Measurements from ENCODE around the gene FADS6. TPM values are rescaled to one million over a fixed set of nuclear protein-coding genes. Genes with fewer than 3 reads are reported as not detected.

Gene FADS6
- total RNA-seq, 1 experiment from 2014 or later: 1.2 TPM

- Histone ChIP-seq H3K27me3 (ENCODE audit: insufficient read depth, low read length) (peaks cover 26% of the 10 kb centered on the region), H3K56ac (ENCODE audit: insufficient read length, low read depth, low read length) (no peak overlapping the region), H2AK5ac (ENCODE audit: insufficient read length, low read length) (no peak overlapping the region), H3K27ac (ENCODE audit: insufficient read length, low read depth, low read length) (no peak overlapping the region), H2BK120ac (ENCODE audit: low read depth, low read length, poor library complexity, severe bottlenecking) (no peak overlapping the region), H3K9ac (ENCODE audit: extremely low read depth, insufficient read length, low read length) (no peak overlapping the region), H4K20me1 (ENCODE audit: control insufficient read depth, insufficient read depth, insufficient read length) (no peaks in the 10 kb centered on the region), H3K4me1 (ENCODE audit: insufficient read depth, low read length) (no peaks in the 10 kb centered on the region; the same call in 1 of the 2 replicates), H3K23me2 (ENCODE audit: insufficient read length, low read depth, low read length, poor library complexity, severe bottlenecking) (peaks cover 5% of the 10 kb centered on the region), H3K23ac (ENCODE audit: insufficient read length, low read depth, low read length) (no peak overlapping the region), H4K91ac (ENCODE audit: insufficient read length, low read depth, low read length) (no peak overlapping the region), H3K4ac (ENCODE audit: low read depth, low read length) (no peak overlapping the region), H3K9me3 (ENCODE audit: control insufficient read depth, low read depth, low read length) (no peaks in the 10 kb centered on the region), H4K8ac (replicated peaks; ENCODE audit: insufficient read length, low read depth, low read length) (no peak overlapping the region), H4K5ac (ENCODE audit: insufficient read length, low read depth, low read length) (no peak overlapping the region), H3K79me2 (ENCODE audit: insufficient read depth, low read length) (no peaks in the 10 kb centered on the region), H3K14ac (ENCODE audit: insufficient read depth, low read length) (no peak overlapping the region), H3K4me2 (ENCODE audit: insufficient read depth, insufficient read length, low read length) (no peak overlapping the region), H3K18ac (ENCODE audit: insufficient read length, low read depth, low read length) (no peak overlapping the region), H3K79me1 (ENCODE audit: insufficient read depth, low read depth, low read length, poor library complexity, severe bottlenecking) (no peaks in the 10 kb centered on the region), H2BK15ac (ENCODE audit: low read depth, low read length) (no peak overlapping the region), H3T11ph (ENCODE audit: low read length) (no peak overlapping the region), H2AFZ (ENCODE audit: low read length) (no peak overlapping the region), H2BK12ac (ENCODE audit: insufficient read length, low read depth, low read length) (no peak overlapping the region), H2BK20ac (ENCODE audit: low read depth, low read length, poor library complexity, severe bottlenecking) (no peak overlapping the region), H2BK5ac (ENCODE audit: insufficient read length, low read length) (no peak overlapping the region)
- Mint-ChIP-seq H3K36me3 (ENCODE audit: insufficient read depth in 1 of 3, low read depth in 3 of 3) (no peaks in the 10 kb centered on the region), H3K27me3 (ENCODE audit: low read depth) (peaks cover 97% of the 10 kb centered on the region), H3K27ac (no peak overlapping the region; a peak in 1 of 7 replicates), H3K4me1 (peaks cover 6 to 13% of the 10 kb centered on the region in 2 experiments), H3K9me3 (no peaks in the 10 kb centered on the region; a peak in 1 of 5 replicates), H3K4me3 (no peak overlapping the region)
- WGBS (ENCODE audit: extremely low coverage, insufficient read length, low lambda C conversion rate): no CpG with 5 or more reads among the region's 24 CpGs
- DNase-seq: peak; percentile 27
- TF ChIP-seq CTCF (conservative IDR thresholded peaks at IDR 0.05): no peak
Observed at GRCh38 chr17:74930535-74931036, 37.2 kb upstream of the FADS6 start.
